KMS-11 (cell line): ENCODE measurements around the gene LEPROT.

Experiments used
- H2AFZ ChIP-seq: fragments of 200-600 bp; sonication (generic); 2 replicates; pipeline ENCODE4 v1.6.1; 2016; ENCODE audit warnings: antibody characterized with exemption, mixed run types, low read depth
- H3K27ac ChIP-seq: fragments of 200-600 bp; sonication (generic); 2 replicates; pipeline ENCODE4 v1.6.1; 2016; ENCODE audit warnings: mild to moderate bottlenecking, mixed run types
- H3K27me3 ChIP-seq: fragments of 200-600 bp; sonication (generic); 2 replicates; pipeline ENCODE4 v1.6.1; 2017; ENCODE audit warnings: mild to moderate bottlenecking, low read depth, mixed run types, moderate library complexity; ENCODE audit not compliant: insufficient read depth
- H3K36me3 ChIP-seq: fragments of 200-600 bp; sonication (generic); 2 replicates; pipeline ENCODE4 v1.6.1; 2017; ENCODE audit warnings: mild to moderate bottlenecking, mixed run types; ENCODE audit not compliant: insufficient read depth
- H3K4me1 ChIP-seq: fragments of 200-600 bp; sonication (generic); 2 replicates; pipeline ENCODE4 v1.6.1; 2016; ENCODE audit warnings: mild to moderate bottlenecking, low read depth, mixed run types; ENCODE audit not compliant: poor library complexity, severe bottlenecking
- H3K4me2 ChIP-seq: fragments of 200-600 bp; sonication (generic); 2 replicates; pipeline ENCODE4 v1.7.0; 2016; ENCODE audit warnings: mild to moderate bottlenecking, mixed run types
- H3K4me3 ChIP-seq: fragments of 200-600 bp; sonication (generic); IDR thresholded peaks from 2 replicates; pipeline ENCODE4 v1.6.1; 2017; ENCODE audit warnings: low read depth, low read length, mixed read lengths; ENCODE audit not compliant: insufficient read depth
- H3K79me2 ChIP-seq: fragments of 200-600 bp; sonication (generic); 2 replicates; pipeline ENCODE4 v1.6.1; 2016; ENCODE audit warnings: low read depth, mixed run types; ENCODE audit not compliant: insufficient read depth
- H3K9ac ChIP-seq: fragments of 200-600 bp; sonication (generic); 2 replicates; pipeline ENCODE4 v1.6.1; 2016; ENCODE audit warnings: mild to moderate bottlenecking, mixed run types
- H4K20me1 ChIP-seq: fragments of 200-600 bp; sonication (generic); 2 replicates; pipeline ENCODE4 v1.6.1; 2016; ENCODE audit warnings: mild to moderate bottlenecking, mixed run types; ENCODE audit not compliant: insufficient read depth
- CTCF ChIP-seq: fragments of 200-600 bp; sonication (generic); conservative IDR thresholded peaks from 2 replicates; pipeline ENCODE4 v1.6.1; 2017; ENCODE audit warnings: low read depth, mild to moderate bottlenecking, antibody characterized with exemption, low read length, moderate library complexity, mixed read lengths

LEPROT gene

DNA sequence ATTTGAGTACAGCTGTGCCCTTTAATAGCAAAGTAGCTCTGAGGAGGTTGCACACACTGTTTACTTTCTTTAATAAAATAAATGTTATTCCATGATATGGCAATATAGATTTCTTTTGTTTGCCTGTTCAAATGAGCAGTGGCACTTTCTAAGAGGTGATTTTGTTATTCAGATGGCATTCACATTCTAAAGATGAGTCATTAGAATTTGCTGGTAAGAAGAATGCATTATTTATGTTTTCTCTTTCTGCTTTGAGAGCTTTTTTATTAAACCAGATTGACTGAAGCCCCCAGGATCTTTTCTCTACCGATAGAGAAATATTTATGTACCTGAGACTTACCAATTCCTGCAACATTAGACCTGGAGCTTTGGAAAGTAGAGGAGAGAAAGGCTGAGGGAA is 11.2 kb upstream of the LEPROT start:
- Histone ChIP-seq H3K27me3 (no peaks in the 10 kb centered on the region), H3K79me2 (no peaks in the 10 kb centered on the region), H3K4me1 (no peaks in the 10 kb centered on the region), H3K27ac (no peak overlapping the region), H4K20me1 (no peaks in the 10 kb centered on the region), H2AFZ (no peak overlapping the region), H3K9ac (no peak overlapping the region), H3K36me3 (no peaks in the 10 kb centered on the region), H3K4me2 (no peak overlapping the region), H3K4me3 (no peak overlapping the region)
- TF ChIP-seq CTCF, result no peak

GRCh38 chr1:65409816-65410326 is 10.6 kb upstream of the LEPROT start:
- Histone ChIP-seq H3K4me2 (no peak overlapping the region), H3K9ac (no peak overlapping the region), H3K4me1 (no peaks in the 10 kb centered on the region), H4K20me1 (no peaks in the 10 kb centered on the region), H3K27ac (no peak overlapping the region), H2AFZ (no peak overlapping the region), H3K36me3 (no peaks in the 10 kb centered on the region), H3K4me3 (no peak overlapping the region), H3K79me2 (no peaks in the 10 kb centered on the region), H3K27me3 (no peaks in the 10 kb centered on the region)
- no peak for TF ChIP-seq CTCF

DNA sequence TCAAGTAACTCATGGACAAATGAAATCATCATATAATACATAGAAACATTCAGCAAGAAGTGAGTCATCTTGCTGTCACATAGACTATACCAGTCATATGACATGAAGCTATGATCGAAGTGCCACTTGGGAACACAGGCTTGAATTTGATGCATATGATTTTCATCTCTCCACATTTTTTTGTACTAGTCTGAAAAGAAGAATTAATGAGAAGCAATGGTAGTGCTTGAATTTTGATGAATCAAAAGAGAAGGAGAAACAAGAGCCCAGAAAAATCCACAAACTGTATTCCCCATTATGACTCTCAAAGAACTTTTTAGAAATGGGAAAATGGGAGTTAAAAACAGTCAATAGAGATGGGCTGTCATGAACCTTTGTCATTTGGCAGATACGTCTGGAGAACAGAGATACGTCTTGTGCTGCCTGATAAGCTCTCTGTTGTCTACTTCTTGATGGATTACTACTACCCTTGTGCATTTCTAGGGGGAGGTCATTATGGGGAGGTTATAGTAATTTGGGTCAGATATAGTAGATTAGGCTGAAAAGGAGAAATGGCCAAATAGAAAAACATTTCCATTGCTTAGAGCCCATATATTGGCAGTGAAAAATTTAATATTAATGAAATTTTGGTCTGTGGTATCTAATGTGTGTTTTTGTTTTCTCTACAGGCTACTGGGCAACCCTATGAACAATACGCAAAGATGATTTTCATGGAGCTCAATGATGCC is 8.0 kb upstream of the LEPROT start:
- Histone ChIP-seq H3K4me1 (no peaks in the 10 kb centered on the region), H3K36me3 (no peaks in the 10 kb centered on the region), H4K20me1 (no peaks in the 10 kb centered on the region), H2AFZ (no peak overlapping the region), H3K9ac (no peak overlapping the region), H3K79me2 (no peaks in the 10 kb centered on the region), H3K27me3 (no peaks in the 10 kb centered on the region), H3K4me3 (no peak overlapping the region), H3K27ac (no peak overlapping the region), H3K4me2 (no peak overlapping the region)
- TF ChIP-seq CTCF, result no peak

DNA sequence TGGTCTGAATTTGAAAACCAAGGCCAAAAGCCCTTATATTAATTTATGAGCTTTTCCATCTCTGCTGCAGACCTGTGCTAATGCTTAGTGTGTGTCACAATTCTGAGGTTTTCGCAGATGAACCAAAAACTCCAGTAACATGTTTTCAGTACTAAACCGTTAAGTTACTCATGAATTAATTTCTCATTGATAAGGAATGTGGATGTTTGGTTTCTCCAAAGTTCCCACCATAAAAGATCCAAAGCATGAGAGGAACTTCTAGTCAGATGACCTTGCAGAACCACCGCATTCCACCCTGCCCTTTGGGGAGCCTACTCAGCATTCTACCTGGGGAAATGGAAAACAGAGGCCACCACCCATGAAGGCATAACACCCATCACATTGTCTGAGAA is 7.5 kb upstream of the LEPROT start:
- no peaks in the 10 kb centered on the region for H4K20me1 ChIP-seq
- no peaks in the 10 kb centered on the region for H3K4me1 ChIP-seq
- no peaks in the 10 kb centered on the region for H3K27me3 ChIP-seq
- no peaks in the 10 kb centered on the region for H3K36me3 ChIP-seq
- no peak overlapping the region for H3K4me3 ChIP-seq
- no peaks in the 10 kb centered on the region for H3K79me2 ChIP-seq
- no peak overlapping the region for H3K4me2 ChIP-seq
- no peak overlapping the region for H3K9ac ChIP-seq
- H3K27ac ChIP-seq, result no peak overlapping the region
- no peak for TF ChIP-seq CTCF
- no peak overlapping the region for H2AFZ ChIP-seq
